ENCODE data around the gene UVSSA.

The UVSSA gene

DNA sequence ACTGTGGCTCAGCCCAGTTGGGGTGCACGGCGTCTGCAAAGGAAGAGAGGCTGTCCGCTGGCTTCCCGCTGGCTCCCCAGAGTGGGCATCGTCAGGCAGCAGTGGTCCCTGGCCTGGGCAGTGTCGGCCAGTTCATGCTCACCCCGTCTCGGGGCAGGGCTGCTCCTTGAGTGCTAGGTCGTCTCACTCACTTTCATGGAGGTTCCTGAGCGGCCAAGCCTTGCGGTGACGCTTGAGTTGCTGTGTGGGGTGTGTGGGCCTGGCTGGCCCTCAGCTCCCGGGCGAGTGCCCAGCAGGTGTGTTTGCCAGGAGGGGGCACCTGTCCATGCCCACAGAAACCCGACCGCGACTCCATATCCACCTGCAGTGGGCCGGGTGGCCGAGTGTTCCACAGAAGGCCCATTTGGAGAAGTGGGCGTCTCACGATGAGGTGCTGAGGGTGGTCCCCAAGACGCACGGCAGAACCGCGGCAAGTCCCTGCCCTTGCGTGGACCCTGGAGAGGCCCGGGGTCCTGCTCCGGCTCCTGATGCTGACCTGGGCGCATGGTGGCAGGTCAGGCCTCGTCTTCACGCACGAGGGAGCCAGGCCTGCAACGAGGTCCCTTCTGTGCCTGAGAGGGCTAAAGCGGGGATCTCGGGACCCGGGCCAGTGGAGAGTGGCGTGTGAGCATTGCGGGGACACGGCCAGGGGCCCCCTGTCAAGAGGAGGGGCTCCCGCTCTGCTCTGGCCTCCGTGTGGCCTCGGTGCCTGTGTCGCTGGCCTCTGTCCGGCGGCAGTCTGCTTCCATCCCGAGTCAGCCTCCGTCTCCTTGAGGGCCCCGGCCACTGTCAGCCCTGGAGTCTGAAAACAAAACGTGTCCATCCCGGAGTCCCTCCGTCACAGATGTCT lies 18.5 kb upstream of the UVSSA start:
- TF ChIP-seq, protein P1, sequence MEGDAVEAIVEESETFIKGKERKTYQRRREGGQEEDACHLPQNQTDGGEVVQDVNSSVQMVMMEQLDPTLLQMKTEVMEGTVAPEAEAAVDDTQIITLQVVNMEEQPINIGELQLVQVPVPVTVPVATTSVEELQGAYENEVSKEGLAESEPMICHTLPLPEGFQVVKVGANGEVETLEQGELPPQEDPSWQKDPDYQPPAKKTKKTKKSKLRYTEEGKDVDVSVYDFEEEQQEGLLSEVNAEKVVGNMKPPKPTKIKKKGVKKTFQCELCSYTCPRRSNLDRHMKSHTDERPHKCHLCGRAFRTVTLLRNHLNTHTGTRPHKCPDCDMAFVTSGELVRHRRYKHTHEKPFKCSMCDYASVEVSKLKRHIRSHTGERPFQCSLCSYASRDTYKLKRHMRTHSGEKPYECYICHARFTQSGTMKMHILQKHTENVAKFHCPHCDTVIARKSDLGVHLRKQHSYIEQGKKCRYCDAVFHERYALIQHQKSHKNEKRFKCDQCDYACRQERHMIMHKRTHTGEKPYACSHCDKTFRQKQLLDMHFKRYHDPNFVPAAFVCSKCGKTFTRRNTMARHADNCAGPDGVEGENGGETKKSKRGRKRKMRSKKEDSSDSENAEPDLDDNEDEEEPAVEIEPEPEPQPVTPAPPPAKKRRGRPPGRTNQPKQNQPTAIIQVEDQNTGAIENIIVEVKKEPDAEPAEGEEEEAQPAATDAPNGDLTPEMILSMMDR (IDR thresholded peaks at IDR 0.05; ENCODE audit: borderline replicate concordance, control extremely low read depth, extremely low read depth, insufficient read depth, missing control alignments) = no peak
- no peak for DNase-seq (ENCODE audit: low spot score)
- in situ Hi-C loops (cut with MboI; ENCODE audit: low sequenced_read_pairs, unreplicated experiment) = no loop called here

DNA sequence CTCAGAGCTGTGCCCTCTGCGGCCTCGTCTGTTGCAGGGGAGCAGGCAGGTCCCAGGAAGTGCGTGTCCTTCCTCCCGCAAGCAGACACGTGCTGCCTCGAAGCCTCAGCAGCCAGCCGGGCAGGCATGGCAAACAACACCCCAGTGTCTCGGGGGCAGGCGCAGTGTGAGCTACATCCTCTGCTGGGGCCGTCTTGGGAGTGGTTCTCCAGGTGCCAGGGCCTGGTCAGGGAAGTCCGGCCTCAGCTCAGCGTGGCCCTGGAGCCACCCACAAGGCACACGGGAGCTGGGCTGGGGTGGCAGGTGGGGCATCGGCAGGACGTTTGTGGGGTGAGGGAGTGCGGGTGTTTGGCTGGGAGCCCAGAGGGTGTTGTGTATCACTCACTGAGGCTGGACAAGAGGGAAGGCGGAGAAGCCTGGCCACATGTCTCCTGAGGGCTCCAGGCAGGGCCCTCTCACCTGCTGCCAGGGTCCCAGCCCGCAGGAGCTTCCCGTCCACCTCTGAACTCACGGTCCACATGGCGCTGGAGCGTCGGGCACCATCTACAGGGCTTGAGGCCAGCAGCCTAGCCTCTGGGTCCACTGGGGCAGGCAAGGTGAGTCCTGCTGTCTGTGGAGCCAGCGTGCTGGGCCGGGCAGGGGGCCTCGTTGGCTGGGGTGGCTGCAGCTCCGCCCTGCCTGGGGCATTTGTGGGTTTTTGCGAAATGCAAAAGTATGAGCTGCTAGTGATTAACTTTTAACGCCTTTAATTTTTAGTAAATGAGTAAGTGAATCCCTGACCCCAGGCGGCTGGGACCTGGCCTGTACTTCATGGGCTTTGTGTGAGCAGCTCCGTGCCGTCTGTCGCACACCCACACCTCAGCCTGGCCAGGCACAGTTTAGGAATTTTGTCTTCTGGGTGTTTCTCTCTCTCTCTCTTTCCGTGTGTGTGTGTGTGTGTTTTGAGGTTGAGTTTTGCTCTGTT lies 17.3 kb upstream of the UVSSA start:
- in situ Hi-C loops (cut with MboI; ENCODE audit: low sequenced_read_pairs, unreplicated experiment) = no loop called here
- no peak for DNase-seq (ENCODE audit: low spot score)
- TF ChIP-seq, protein P1 (IDR thresholded peaks at IDR 0.05; ENCODE audit: borderline replicate concordance, control extremely low read depth, extremely low read depth, insufficient read depth, missing control alignments) = no peak

DNA sequence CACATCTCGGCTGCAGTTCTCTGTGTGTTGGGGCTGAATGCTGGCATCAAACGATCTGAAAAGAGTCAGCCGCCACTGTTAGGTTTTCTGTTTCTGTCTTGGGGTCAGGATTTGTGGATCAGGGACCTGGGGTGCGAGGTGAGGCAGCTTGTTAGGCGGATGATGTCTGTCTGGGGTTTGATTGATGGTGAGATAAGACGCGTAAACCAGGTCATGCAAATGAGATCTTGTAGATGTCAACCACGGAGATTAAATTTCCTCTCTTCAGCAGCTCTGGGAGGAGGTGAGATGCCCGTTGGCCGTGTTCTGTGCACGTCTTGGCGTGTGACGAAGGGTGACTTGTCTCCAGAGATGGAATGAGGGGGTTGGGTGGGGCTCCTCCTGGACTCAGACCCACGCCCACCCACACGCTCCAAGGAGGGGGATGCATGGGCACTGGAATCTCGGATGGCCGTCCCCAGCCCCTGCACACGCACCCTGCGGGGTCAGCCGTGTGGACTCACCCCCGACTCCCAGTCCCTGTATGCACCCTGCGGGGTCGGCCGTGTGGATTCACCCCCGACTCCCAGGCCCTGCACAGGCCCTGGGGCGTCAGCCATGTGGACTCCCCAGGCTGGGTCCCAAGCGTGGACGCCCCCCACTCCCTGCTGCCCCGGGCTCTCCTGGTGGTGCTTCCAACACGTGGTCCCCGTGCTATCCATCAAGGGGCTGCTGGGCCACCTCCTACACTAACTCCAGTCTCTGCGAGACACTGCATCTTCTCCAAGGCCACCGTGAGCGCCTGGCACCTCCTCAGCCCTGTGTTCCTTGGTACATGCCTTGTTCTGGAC lies 16.0 kb upstream of the UVSSA start:
- no peak for DNase-seq (ENCODE audit: low spot score)
- TF ChIP-seq, protein P1 (IDR thresholded peaks at IDR 0.05; ENCODE audit: borderline replicate concordance, control extremely low read depth, extremely low read depth, insufficient read depth, missing control alignments) = no peak
- in situ Hi-C loops (cut with MboI; ENCODE audit: low sequenced_read_pairs, unreplicated experiment) = no loop called here

DNA sequence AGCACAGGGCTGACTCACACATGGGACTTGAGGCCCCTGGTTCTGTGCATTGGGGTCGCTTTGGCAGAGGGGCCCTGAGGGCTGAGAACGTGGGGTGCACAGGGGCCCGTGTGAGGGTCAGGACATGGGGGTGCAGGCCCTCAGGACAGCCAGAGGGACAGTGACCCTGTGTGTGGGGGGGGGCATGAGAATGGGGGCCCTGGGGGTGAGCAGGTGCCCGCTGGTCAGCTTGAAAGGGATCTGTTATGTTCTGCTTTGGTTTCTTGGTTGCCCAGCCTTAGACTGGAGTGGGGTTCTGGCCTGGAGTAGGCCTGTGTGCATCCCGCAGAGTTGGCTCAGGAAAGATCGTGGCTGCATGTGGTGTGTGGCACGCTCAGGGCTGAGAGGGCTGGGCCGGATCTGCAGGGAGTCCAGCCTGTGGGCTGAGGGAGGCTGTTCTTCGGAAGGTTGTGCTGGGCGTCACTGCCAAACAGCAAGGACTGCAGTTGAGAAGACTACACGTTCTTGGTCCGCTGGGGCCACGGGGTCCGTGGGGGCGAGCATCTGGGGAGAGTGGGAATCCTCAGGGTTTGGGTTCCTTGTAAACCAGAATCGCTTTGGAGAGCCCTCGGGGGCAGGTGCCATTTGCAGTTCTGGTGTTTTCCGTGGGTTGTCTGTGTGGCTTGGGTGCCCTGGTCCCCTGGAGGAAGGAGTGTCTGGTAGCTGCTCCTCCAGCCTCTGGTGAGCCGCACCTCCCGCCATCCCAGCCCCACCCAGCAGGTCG lies 15.2 kb upstream of the UVSSA start:
- TF ChIP-seq, protein P1 (IDR thresholded peaks at IDR 0.05; ENCODE audit: borderline replicate concordance, control extremely low read depth, extremely low read depth, insufficient read depth, missing control alignments) = no peak
- in situ Hi-C loops (cut with MboI; ENCODE audit: low sequenced_read_pairs, unreplicated experiment) = no loop called here
- DNase-seq (ENCODE audit: low spot score) = no peak

DNA sequence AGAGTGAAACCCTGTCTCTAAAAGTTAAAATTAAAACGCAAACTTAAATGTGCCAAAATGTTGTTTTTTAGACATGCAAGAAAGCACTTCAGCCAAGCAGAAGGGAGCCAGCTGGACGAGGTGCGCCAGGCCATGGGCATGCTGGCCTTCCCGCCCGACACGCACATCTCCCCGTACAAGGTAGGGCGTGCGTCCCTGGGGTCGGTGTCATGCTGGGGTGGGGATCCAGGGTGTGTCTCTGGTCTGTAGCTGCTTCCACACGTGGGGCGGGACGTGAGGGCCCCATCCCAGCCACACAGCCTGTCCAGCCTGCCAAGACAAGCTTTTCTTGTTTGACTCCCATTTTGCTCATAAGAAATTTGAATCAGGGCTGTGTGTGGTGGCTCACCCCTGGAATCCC lies 14.3 kb upstream of the UVSSA start:
- TF ChIP-seq, protein P1 (IDR thresholded peaks at IDR 0.05; ENCODE audit: borderline replicate concordance, control extremely low read depth, extremely low read depth, insufficient read depth, missing control alignments) = no peak
- no peak for DNase-seq (ENCODE audit: low spot score)
- in situ Hi-C loops (cut with MboI; ENCODE audit: low sequenced_read_pairs, unreplicated experiment) = no loop called here

All from GM13976 (cell line).